Caco-2 (cell line): ENCODE results near the gene ZNF134. TPM values are rescaled to one million over a fixed set of nuclear protein-coding genes. Genes with fewer than 3 reads are reported as not detected.

Source experiments
- BruUV-seq: library from RNA; stranded (reverse); fragments of 400-500 nt; replicated peaks from 2 replicates; lab custom pipeline; 2021; lab: Mats Ljungman, UMichigan
- CTCF ChIA-PET: fragments of 300-600 bp; sonication (Branson Sonifier 250); formaldehyde crosslinking; loops from one replicate; lab custom pipeline; 2022; ENCODE audit warnings: antibody characterized with exemption; lab: Charles Lee
- POLR2A ChIA-PET: fragments of 300-600 bp; sonication (Branson Sonifier 250); formaldehyde crosslinking; loops from one replicate; lab custom pipeline; 2022; ENCODE audit warnings: antibody characterized with exemption; lab: Charles Lee
- DNase-seq, 2 experiments: peaks; one replicate each; pipeline versions ENCODE4 v3.0.0 to v3.0.0-alpha.2; 2020 to 2022
- H3K27me3 ChIP-seq: replicated peaks from 2 replicates; pipeline ENCODE4 v1.6.0; 2011; ENCODE audit warnings: low read length; ENCODE audit not compliant: control insufficient read depth, insufficient read depth
- H3K36me3 ChIP-seq: 2 replicates; pipeline ENCODE4 v1.5.1; 2011; ENCODE audit warnings: low read length; ENCODE audit not compliant: control insufficient read depth, insufficient read depth
- H3K4me1 ChIP-seq: fragments of 250-450 bp; sonication (Bioruptor Pico); 2 replicates; pipeline ENCODE4 v1.5.1; 2020; ENCODE audit warnings: mild to moderate bottlenecking
- H3K4me3 ChIP-seq: 2 replicates; pipeline ENCODE4 v1.5.1; 2011; ENCODE audit warnings: low read depth, mild to moderate bottlenecking, control low read depth, low read length
- H3K9me3 ChIP-seq: fragments of 250-450 bp; sonication (Bioruptor Pico); 2 replicates; pipeline ENCODE4 v1.5.1; 2020; ENCODE audit warnings: mild to moderate bottlenecking, moderate library complexity
- H3K27ac Mint-ChIP-seq: one replicate; pipeline ENCODE4 v1.8.0; 2022; ENCODE audit warnings: mixed read lengths; ENCODE audit not compliant: unreplicated experiment
- H3K27me3 Mint-ChIP-seq: one replicate; pipeline ENCODE4 v1.8.0; 2022; ENCODE audit warnings: mixed read lengths; ENCODE audit not compliant: insufficient read depth, unreplicated experiment
- H3K36me3 Mint-ChIP-seq: one replicate; pipeline ENCODE4 v1.8.0; 2022; ENCODE audit warnings: mild to moderate bottlenecking, mixed read lengths; ENCODE audit not compliant: insufficient read depth, unreplicated experiment
- H3K4me1 Mint-ChIP-seq: one replicate; pipeline ENCODE4 v1.8.0; 2022; ENCODE audit warnings: low read depth, mixed read lengths; ENCODE audit not compliant: unreplicated experiment
- H3K4me3 Mint-ChIP-seq: one replicate; pipeline ENCODE4 v1.8.0; 2022; ENCODE audit warnings: mild to moderate bottlenecking, moderate library complexity, mixed read lengths; ENCODE audit not compliant: unreplicated experiment
- H3K9me3 Mint-ChIP-seq: one replicate; pipeline ENCODE4 v1.8.0; 2022; ENCODE audit warnings: mixed read lengths; ENCODE audit not compliant: unreplicated experiment
- CTCF ChIP-seq, 2 experiments: fragments of 200-600 bp in 1 of 2; IDR thresholded peaks; 1 replicate in 1 of 2; 2 replicates in 1 of 2; pipeline versions ENCODE4 v1.5.1 to v1.8.0; 2011 to 2022; ENCODE audit warnings: antibody characterized with exemption in 1 of 2, control low read depth in 1 of 2, inconsistent platforms in 1 of 2, low read depth in 1 of 2, low read length in 1 of 2, mild to moderate bottlenecking in 1 of 2, moderate library complexity in 1 of 2; ENCODE audit not compliant: insufficient read depth in 1 of 2, severe bottlenecking in 1 of 2, unreplicated experiment in 1 of 2
- intact Hi-C: fragments of 100-400 bp; cut with micrococcal nuclease; formaldehyde crosslinking; loops from one replicate; pipeline ENCODE4 v1.10.0; 2022; ENCODE audit not compliant: unreplicated experiment
- total RNA-seq: library from RNA; stranded (reverse); gene quantifications from 2 replicates; pipeline ENCODE4 v1.2.3, GENCODE V29; 2022

The ZNF134 gene
- total RNA-seq, 1 experiment from 2014 or later: 6.6 TPM

GRCh38 chr19:57653689-57654088 lies 39.6 kb downstream of the ZNF134 start:
- peaks cover 57% of the 10 kb centered on the region for H3K9me3 Mint-ChIP-seq
- H3K27me3 Mint-ChIP-seq: no peaks in the 10 kb centered on the region
- Histone ChIP-seq H3K4me3 (no peak overlapping the region), H3K36me3 (no peaks in the 10 kb centered on the region), H3K27me3 (no peaks in the 10 kb centered on the region; the same call in 1 of the 2 replicates), H3K9me3 (peaks cover 28% of the 10 kb centered on the region), H3K4me1 (peaks cover 16% of the 10 kb centered on the region; the same call in 1 of the 2 replicates)
- BruUV-seq: no TSS peak
- CTCF ChIA-PET: no interaction called here
- peaks cover 10% of the 10 kb centered on the region for H3K36me3 Mint-ChIP-seq
- peaks cover 28% of the 10 kb centered on the region for H3K4me1 Mint-ChIP-seq
- H3K27ac Mint-ChIP-seq: no peak overlapping the region
- DNase-seq: no peak
- POLR2A ChIA-PET: no interaction called here
- intact Hi-C loops: no loop called here
- TF ChIP-seq CTCF (IDR thresholded peaks at IDR 0.05; ENCODE audit: insufficient read depth in 1 of 2, low read depth in 1 of 2, low read length in 1 of 2, severe bottlenecking in 1 of 2, unreplicated experiment in 1 of 2): no peak
- no peak overlapping the region for H3K4me3 Mint-ChIP-seq

GRCh38 chr19:57655443-57655842 lies 41.4 kb downstream of the ZNF134 start:
- Histone ChIP-seq H3K36me3 (no peaks in the 10 kb centered on the region), H3K27me3 (no peaks in the 10 kb centered on the region; the same call in 1 of the 2 replicates), H3K9me3 (peaks cover 28% of the 10 kb centered on the region), H3K4me1 (peaks cover 16% of the 10 kb centered on the region; the same call in 1 of the 2 replicates), H3K4me3 (no peak overlapping the region)
- no TSS peak for BruUV-seq
- H3K9me3 Mint-ChIP-seq: peaks cover 57% of the 10 kb centered on the region
- H3K4me1 Mint-ChIP-seq: peaks cover 28% of the 10 kb centered on the region
- no peak overlapping the region for H3K27ac Mint-ChIP-seq
- intact Hi-C loops: no loop called here
- no peak overlapping the region for H3K4me3 Mint-ChIP-seq
- POLR2A ChIA-PET: no interaction called here
- H3K36me3 Mint-ChIP-seq: peaks cover 10% of the 10 kb centered on the region
- TF ChIP-seq CTCF (IDR thresholded peaks at IDR 0.05; ENCODE audit: insufficient read depth in 1 of 2, low read depth in 1 of 2, low read length in 1 of 2, severe bottlenecking in 1 of 2, unreplicated experiment in 1 of 2): no peak
- H3K27me3 Mint-ChIP-seq: peaks cover 7% of the 10 kb centered on the region
- CTCF ChIA-PET: no interaction called here
- no peak for DNase-seq

- peaks cover 10% of the 10 kb centered on the region for H3K27me3 Mint-ChIP-seq
- Histone ChIP-seq H3K4me1 (peaks cover 12% of the 10 kb centered on the region; the same call in 1 of the 2 replicates), H3K27me3 (no peaks in the 10 kb centered on the region; the same call in 1 of the 2 replicates), H3K4me3 (no peak overlapping the region), H3K9me3 (peaks cover 28% of the 10 kb centered on the region), H3K36me3 (no peaks in the 10 kb centered on the region)
- ChIA-PET CTCF (no interaction called here), POLR2A (no interaction called here)
- no peak for TF ChIP-seq CTCF (IDR thresholded peaks at IDR 0.05; ENCODE audit: insufficient read depth in 1 of 2, low read depth in 1 of 2, low read length in 1 of 2, severe bottlenecking in 1 of 2, unreplicated experiment in 1 of 2)
- H3K36me3 Mint-ChIP-seq: peaks cover 9% of the 10 kb centered on the region
- H3K4me1 Mint-ChIP-seq: peaks cover 27% of the 10 kb centered on the region
- H3K27ac Mint-ChIP-seq: no peak overlapping the region
- DNase-seq: no peak
- H3K9me3 Mint-ChIP-seq: peaks cover 56% of the 10 kb centered on the region
- BruUV-seq: no TSS peak
- intact Hi-C loops: no loop called here
- H3K4me3 Mint-ChIP-seq: no peak overlapping the region
These were observed 42.3 kb downstream of the ZNF134 start for GRCh38 chr19:57656346-57656745.
